ENCODE data around the gene JDP2.

DNA sequence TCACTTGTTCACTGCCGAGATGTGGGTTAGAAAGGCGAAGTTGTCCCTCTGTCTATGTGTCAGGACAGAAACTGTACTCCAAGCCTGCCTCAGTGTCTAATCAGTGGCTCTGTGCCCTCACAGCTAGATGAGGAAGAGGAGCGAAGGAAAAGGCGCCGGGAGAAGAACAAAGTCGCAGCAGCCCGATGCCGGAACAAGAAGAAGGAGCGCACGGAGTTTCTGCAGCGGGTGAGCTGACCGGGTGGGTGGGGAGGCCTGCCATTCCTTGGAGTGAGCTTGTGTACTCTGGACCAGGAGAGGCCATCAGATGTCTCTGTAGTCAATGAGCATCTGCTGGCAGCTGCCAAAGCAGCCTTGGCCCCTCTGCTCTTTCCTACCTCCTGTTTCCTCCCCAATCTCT, 33.5 kb downstream of the JDP2 start:
- TF ChIP-seq, protein P1, sequence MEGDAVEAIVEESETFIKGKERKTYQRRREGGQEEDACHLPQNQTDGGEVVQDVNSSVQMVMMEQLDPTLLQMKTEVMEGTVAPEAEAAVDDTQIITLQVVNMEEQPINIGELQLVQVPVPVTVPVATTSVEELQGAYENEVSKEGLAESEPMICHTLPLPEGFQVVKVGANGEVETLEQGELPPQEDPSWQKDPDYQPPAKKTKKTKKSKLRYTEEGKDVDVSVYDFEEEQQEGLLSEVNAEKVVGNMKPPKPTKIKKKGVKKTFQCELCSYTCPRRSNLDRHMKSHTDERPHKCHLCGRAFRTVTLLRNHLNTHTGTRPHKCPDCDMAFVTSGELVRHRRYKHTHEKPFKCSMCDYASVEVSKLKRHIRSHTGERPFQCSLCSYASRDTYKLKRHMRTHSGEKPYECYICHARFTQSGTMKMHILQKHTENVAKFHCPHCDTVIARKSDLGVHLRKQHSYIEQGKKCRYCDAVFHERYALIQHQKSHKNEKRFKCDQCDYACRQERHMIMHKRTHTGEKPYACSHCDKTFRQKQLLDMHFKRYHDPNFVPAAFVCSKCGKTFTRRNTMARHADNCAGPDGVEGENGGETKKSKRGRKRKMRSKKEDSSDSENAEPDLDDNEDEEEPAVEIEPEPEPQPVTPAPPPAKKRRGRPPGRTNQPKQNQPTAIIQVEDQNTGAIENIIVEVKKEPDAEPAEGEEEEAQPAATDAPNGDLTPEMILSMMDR (IDR thresholded peaks at IDR 0.05), result no peak
- no peak for TF ChIP-seq EZH2 (IDR thresholded peaks at IDR 0.05; ENCODE audit: borderline replicate concordance, insufficient read depth, low read depth, low read length, poor library complexity, severe bottlenecking)

Measured in B cell (primary cell).